GM12872 (cell line): ENCODE results near the gene OR1J1.

ENCODE experiments used
- CTCF ChIP-seq: IDR thresholded peaks from 3 replicates; pipeline ENCODE4 v1.5.1; 2011; ENCODE audit warnings: low read depth, mild to moderate bottlenecking, low read length, moderate library complexity; ENCODE audit not compliant: insufficient read depth

Gene OR1J1, protein sequence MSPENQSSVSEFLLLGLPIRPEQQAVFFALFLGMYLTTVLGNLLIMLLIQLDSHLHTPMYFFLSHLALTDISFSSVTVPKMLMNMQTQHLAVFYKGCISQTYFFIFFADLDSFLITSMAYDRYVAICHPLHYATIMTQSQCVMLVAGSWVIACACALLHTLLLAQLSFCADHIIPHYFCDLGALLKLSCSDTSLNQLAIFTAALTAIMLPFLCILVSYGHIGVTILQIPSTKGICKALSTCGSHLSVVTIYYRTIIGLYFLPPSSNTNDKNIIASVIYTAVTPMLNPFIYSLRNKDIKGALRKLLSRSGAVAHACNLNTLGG

GRCh38 chr9:122477826-122478225, at the start of gene OR1J1:
Gene OR1J1, minus strand, starts transcription at chr9:122477926. Its CDS starts 0 bp downstream, at chr9:122477926.
- no peak for TF ChIP-seq CTCF

GRCh38 chr9:122527193-122527592, 49.5 kb upstream of the OR1J1 start, which contains the start of gene OR1N1:
Gene OR1N1, minus strand, starts transcription at chr9:122527293. Its CDS starts 0 bp downstream, at chr9:122527293.
- no peak for TF ChIP-seq CTCF

DNA sequence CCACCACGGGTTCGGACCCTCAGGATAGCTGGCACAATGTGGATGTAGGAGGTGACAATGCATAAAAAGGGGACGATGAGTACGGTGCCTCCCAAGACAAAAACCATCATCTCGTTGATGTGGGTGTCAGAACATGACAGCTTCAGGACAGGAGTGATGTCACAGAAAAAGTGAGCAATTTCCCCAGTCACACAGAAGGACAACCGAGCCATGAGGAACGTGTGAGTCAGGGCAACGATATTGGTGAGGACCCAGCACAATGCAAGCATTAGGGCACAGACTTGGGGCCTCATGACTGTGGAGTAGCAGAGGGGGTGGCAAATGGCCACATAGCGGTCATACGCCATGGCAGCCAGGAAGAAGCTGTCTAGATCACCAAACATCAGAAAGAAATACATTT, 48.9 kb upstream of the OR1J1 start:
- TF ChIP-seq CTCF: no peak

DNA sequence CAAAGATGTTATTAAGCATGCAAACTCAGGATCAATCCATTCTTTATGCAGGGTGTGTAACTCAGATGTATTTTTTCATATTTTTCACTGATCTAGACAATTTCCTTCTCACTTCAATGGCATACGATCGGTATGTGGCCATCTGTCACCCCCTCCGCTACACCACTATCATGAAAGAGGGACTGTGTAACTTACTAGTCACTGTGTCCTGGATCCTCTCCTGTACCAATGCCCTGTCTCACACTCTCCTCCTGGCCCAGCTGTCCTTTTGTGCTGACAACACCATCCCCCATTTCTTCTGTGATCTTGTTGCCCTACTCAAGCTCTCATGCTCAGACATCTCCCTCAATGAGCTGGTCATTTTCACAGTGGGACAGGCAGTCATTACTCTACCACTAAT, 41.6 kb upstream of the OR1J1 start:
- no peak for TF ChIP-seq CTCF

- TF ChIP-seq CTCF: no peak
Measured at GRCh38 chr9:122518841-122519240, 41.1 kb upstream of the OR1J1 start, which contains the start of gene OR1J4. Gene OR1J4, plus strand, starts transcription at chr9:122519141. Its CDS starts 0 bp downstream, at chr9:122519141.

DNA sequence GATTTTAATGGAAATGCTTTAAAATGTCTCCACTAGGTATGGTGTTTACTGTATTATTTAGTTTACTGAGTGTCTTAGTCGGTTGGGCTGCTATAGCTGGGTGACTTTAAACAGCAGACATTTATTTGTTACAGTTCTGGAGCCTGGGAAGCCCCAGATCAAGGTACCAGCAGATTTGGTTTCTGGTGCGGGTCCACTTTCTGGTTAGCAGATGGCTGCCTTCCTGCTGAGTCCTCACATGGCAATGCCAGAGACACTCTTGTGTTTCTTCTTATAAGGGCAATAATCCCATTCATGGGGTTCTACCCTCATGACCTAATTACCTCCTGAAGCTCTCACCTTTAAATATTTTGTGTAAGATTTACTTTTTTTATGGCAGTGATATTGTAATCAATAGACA, 40.5 kb upstream of the OR1J1 start:
- no peak for TF ChIP-seq CTCF

DNA sequence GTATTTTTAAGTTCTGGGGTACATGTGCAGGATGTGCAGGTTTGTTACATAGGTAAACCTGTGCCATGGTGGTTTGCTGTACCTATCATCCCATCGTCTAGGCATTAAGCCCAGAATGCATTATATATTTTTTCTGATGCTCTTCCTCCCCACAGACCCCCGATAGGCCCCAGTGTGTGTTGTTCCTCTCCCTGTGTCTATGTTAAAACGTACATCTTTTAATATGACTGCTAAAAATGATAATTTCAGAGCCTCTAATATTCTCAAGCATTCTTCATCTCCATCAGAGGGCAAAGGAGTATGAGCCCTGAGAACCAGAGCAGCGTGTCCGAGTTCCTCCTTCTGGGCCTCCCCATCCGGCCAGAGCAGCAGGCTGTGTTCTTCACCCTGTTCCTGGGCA, 32.8 kb upstream of the OR1J1 start, which contains the start of gene OR1J2:
OR1J2 (plus strand) TSS at position 301 of the 400 bp plus-strand sequence; CDS start at position 301, 0 bp downstream.
- no peak for TF ChIP-seq CTCF
